NCI-H2196 treated with DMSO at 0.1 percent for 48 hours (cell line): ENCODE measurements around the gene SFMBT1.
A peak's percentile ranks its signal among the peaks of the same experiment; 100 is the strongest.
"Not testable (repeated sequence)": the region's sequence is repeated elsewhere in the genome, so short reads cannot be mapped to it uniquely, and the experiment has no call there.

ENCODE experiments used
- DNase-seq: peaks from one replicate; lab custom pipeline; 2025; ENCODE audit not compliant: unreplicated experiment; lab: John Stamatoyannopoulos, UW

SFMBT1 gene

DNA sequence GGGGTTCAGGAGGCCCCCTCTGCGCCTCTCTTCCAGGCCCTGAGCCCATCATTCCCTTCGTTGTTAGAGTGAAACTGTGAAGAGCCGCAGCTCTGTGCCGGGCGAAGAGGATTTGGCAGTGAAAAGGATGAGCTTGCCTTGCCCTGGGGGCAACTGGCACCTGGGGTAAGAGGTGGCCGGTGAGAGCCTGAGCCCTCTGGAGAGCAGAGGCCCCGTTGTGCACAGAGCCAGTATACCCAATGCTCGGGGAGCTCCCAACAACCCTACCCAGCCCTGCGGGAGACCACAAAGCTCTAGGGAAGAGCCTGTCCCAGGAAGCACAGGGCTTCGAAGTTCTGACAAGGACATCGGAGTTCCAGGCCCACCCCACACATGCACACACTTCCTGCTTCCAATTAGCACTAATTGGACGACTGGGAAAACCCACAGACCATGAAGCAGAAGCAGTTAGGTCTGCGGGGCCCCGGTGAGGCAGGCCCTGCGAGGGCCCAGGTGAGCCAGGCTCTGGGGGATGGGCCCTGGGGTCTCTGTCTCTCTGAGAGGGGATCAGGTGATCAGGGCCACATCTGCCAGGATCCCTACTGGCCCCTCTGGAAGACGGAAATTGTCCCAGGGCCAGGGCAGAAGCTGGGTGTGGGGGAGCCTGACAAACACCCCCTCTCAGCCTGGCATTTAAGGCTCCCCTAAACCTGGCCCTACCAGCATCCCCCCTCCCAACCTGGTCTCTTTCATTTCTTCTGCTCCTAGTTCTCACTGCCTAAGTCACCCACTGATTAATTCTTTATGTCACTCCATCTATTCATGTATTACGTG, 27.9 kb upstream of the SFMBT1 start:
- no peak for DNase-seq

DNA sequence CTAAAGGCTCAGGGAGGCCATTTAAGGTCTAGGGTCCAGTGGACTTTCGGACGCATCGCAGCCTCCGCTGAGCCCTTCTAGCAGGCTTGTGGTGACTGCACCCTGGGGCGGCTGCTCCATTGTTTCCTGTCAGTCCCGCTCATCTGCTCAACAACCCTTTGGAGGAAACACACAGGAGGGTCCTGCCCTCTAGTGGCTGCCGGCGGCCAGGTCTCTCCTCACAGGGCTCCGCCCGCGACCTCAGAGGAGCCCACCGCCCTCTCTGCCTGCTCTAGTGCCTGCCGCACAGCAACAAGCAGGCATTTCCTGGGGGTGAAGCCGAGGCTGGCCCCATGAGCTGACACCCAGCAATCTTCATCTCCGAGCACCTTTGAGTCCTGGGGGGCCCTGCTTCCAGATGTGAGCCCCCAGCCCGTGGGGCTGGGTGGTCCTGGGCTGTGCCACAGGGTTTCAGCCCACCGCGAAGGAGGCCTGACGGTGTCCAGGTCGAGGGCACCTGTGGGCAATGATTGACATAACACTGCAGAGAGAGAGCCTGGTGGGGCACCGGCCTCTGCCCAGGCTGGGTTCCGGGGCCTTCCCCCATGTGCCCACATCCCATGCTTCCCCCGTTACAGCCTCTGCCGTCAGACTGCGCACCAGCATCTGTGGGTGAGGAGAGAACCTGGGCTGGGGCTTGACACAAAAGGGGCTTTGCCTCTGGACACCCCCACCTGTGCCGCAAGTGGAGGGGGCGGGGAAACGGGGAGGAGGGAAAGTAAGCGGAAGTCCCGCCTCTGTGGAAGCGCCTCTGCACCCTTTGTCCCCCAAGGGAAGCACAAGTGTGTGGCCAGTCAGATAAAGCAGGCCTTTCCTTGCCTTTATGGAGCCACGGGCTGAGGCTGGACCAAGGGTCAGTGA, 27.0 kb upstream of the SFMBT1 start:
- DNase-seq = peak; percentile 23

DNA sequence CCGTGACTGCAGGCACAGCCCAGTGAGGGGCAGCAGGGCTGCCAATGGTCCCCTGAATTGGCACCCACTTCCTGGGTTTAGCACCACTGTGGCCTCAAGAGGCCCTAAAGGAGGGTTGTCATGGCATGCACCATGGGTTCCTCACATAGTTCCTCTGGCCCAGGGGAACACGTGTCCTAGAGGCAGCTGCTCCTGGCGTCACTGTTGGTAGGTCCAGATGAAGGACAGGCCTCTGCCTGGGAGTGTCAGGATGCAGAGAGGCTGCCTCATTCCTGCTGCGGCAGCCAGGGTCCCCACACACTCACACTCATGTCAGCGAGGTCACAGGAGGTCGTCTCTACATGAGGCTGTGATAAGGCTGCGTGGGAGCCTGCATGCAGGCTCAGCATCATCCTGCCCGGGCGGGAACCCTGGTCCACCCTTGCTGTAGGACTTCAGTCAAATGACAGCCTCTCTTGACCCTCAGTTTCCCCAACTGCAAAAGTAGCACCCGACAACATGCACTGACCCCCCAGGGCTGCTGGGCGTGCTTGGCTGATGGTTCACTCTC, 26.1 kb upstream of the SFMBT1 start:
- DNase-seq = no peak

DNA sequence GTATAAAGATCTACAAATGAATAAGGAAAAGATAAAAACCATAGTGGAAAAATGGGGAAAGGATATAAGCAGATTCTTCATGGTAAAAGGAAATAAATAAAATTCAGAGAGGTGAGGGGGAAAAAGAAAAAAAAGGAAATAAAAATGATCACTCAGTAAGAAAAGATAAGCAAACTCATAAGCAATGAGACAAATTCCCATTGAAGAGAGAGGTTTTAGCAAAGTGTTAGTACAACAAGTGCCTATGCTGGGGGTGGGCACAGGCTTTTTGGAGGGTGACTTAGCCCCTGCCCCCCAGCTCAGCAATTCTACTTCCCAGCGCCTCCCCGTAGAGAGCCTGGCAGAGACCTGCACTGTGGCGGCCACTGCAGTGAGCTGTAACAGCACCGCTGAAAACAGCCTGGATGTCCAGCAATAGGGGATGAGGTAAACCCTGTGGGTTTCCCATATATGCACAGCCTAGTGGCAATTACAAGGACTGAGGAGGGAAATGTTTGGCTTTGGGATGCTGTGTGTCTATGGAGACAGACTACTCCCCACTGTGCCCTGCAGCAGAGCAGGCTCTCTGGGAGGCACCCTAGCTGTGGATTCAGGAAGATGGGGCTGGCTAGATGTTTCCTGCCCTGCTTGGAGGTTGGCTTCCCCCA, 23.7 kb upstream of the SFMBT1 start:
- no peak for DNase-seq

DNA sequence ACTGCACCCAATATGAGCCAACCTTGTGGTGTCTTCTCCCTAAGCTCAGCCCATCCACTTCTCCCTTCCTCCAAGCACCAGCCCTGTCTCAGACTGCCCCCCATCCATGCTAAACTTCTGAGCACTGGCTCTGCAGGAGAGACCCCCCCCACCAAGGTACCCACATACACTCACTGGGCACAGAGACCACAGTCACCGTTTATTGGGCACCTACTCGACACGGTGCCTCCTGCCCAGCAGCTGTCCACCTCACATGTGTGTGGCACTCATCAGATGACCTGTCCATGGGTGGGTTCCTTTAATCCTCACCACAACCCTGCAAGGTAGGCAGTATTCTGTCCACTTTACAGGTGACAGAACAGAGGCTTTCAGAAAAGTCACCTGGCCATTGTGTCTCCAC, 22.3 kb upstream of the SFMBT1 start:
- no peak for DNase-seq

DNA sequence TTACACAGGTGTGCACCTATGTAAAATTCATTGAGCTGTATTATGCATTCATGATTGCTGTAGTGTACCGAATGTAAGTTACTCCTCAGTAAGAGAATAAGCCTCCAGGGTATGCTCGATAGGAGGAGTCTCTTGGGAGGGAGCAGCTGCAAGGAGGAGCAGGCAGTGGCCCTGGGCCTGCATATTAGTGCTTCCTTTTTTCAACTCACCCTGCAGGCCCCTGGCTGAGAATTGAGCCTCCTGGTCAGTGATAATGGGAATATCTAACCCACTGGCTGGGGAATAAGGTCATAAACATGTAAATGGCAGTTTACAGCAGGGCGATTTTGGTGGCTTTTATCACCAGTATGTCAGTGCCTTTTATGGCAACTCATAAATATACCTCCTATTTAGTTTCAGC, 21.7 kb upstream of the SFMBT1 start:
- no peak for DNase-seq

DNA sequence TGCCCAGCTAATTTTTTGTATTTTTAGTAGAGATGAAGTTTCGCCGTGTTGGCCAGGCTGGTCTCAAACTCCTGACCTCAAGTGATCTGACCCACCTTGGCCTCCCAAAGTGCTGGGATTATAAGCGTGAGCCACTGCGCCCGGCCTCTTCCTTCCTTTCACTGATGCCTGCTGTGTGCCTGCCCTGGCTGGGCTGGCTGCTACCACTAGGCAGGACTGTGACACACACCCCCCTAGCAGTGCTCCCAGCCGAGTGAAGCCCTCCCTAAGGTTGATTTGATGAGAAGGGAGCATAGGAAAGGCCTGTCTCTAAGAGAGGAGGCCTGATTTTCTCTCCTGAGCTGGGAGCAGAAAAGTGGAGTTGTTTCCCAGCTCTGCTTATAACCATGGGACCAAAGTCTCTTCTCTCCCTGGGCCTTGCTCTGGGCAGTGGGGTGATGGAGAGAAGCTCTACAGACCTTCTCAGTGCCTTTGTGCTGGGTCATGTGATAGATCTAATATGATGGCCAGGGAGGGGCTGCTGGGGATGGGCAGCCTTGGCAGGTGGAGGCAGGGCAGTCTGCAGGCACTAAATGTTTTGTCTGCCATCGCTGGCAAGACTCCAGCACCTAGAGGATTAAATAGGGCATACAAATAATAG, 20.1 kb upstream of the SFMBT1 start:
- DNase-seq = no peak

DNA sequence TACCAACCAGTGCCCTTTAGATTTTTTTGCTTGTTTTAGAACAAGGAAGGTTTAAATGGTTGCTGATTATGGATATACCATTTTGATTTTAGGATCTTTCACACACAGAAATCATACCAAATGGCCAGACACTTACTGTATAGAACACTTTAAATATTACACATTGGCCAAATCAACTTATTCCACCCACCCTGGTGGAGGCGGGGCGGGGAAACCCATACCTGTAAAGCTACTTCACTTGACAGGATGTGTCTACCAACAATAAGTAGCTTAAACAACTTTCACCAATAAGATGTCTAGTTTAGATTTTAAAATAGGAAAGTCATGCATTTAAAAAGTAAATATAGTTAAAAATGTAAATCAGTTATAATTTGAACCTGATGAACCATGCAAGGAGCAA, 17.0 kb upstream of the SFMBT1 start:
- DNase-seq = no peak

DNA sequence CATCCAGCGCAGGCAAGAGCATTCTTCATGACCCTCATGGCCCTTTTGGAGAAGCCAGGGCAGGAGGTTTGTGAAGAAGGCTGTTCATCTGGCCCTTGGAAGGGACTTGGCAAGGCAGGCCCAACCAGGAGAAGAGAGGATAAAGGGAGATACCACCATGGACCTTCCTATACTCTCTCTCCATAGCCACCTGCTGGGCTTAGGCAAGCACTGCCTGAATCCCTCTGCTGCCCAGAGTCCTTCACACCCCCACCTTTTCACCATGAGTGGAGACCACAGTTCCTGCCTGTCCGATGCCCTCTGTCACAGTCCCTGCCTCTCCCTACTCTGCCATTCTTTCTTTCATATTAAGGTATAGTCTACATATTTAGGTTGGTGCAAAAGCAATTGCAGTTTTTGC, 10.6 kb upstream of the SFMBT1 start:
- no peak for DNase-seq

DNA sequence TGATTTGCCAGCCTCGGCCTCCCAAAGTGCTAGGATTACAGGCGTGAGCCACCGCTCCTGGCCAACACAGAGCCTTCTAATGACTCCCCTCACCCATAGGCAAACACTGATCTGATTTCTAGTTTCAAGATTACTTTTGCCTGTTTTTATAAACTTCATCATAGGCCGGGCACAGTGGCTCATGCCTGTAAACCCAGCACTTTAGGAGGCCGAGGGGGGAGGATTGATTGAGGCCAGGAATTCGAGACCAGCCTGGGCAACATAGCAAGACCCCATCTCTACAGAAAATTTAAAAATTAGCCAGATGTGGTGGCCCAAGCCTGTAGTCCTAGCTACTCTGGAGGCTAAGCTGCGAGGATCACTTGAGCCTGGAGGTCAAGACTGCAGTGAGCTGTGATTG, 8.4 kb upstream of the SFMBT1 start:
- DNase-seq = not testable (repeated sequence)

DNA sequence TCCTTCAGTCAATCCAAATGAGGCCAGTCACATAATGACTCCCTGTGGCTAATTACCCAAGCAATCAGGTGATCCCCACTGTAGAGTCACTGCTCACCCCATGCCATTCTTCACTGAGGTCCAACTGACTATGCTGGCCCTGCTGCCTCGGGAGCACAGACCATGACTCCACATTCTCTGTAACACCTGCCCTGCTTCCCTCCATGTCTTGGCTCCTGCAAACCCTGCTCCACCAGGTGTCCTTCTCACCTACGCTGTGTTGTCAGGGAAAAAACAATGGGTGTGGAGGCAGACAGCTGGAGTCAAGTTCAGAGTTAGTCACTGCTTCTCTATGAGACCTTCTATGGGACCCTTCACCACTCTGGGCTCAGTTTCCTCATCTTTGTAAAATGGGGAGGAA, 6.1 kb upstream of the SFMBT1 start:
- DNase-seq = no peak

DNA sequence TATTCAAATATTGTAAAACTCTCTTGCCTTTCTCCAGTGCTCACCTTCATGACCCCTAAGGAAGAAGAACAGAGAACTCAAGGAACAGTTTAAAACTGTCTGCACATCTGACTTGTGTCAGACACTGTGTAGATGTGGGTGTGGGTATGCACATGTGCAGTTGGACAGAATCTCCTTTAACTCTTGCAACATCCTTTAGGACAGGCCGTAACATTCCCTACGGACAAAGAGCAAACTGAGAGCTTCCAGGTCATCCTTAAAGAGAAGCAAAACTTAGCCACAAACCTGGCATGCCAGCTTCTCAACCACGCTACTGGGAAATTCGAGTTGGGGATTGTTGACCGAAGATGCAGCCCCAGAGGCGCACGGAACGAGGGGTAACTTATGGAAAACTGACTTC, 4.1 kb upstream of the SFMBT1 start:
- DNase-seq = no peak

DNA sequence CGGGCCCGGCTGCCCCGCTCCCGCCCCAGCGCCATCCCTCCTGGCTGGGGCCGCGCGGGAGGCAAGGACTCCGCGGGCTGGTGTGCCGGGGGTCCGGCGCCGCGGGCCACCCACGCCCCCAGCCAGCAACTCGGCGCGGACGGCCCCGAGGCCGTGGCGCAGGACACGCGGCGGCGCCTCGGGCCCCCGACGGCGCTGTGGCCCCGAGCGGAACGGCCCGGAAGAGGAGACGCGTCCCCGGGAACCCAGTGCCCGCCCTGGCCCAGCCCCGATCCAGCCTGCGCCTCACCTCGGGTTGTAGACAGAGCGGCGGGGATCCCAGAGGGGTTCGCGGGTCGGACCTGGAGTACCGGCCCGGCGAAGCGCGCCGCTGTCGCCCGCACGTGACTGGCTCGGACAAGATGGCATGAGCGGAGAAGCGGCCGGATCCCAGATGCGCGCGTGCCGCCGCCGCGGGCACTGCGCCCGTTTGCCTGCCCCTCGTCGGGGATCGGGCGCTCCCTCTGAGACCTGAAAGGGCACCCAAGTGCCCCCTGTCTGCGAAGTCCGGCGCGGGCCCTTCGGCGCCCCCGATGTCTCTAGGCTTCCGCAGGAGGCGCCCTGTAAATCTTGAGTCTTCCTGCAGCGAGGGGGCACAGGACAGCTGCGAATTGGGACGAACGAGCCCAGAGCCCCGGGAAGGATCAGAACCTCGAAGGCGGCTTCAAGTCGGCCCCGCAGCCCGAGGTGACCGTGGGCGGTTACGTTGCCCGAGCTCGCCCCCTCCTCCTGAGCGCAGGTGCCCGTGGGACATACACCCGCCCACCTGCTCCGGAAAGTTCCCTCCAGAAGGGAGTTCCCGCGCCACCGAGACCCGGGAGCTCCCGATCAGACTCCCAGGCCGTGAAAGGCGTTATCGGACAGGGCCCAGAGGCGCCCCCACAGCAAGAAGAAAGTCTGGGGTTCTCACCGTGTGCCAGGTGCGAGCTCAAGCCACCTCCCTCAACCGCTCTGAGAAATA, 598 bp upstream of the SFMBT1 start:
- DNase-seq = no peak

DNA sequence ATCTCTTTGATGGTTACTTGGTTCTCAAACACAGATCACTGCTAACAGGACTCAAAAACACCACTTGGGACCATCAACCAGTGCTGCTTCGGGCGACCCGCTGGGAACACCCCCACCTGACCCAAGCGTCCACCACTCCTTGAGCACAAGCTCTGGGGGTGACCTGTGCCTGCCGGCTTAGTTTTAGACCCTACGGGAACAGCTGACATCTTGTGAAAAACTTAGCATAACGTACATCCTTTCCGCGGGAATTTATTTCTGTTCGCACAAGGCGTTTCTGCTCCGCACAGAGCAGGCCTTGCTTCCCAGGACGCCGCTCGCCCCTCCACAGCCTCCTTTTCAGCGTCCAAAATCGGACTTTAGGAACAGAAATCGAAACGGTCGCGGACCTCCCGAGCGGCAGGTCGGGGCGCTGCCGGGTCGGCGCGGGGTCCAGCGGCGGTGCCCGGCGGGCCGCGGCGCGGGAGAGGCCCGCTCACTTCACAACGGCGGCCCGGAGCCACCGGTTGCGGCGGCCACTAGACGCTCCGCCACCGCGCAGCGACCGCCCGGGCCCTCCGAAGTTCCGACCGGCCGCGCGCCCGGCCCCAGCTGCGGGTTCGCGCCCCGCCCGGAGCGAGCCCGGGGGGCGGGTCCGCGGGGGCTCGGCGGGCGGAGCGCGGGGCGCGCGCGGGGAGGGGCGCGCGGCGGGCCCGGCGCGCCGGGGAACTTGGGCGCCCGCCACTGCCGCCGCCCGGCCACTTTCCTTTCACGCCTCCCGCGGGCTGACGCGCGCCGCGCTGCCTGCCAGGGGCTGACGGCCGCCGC, 959 bp downstream of the SFMBT1 start:
- no peak for DNase-seq

DNA sequence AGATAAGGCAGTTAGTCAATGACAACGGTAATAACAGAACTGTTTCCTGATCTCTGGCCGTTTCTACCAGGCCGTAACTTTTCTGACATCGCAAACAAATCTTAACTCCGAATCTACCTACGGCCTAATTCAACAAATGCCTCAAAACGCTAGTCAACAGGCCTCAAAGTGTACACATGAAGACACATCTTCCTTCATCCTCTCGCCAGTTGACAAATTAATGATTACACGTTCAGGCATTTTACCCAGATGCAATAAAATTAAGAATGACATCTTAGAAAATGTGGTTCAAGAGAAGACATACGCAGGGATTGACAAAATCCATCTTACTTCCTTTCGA, 1.5 kb downstream of the SFMBT1 start:
- no peak for DNase-seq

DNA sequence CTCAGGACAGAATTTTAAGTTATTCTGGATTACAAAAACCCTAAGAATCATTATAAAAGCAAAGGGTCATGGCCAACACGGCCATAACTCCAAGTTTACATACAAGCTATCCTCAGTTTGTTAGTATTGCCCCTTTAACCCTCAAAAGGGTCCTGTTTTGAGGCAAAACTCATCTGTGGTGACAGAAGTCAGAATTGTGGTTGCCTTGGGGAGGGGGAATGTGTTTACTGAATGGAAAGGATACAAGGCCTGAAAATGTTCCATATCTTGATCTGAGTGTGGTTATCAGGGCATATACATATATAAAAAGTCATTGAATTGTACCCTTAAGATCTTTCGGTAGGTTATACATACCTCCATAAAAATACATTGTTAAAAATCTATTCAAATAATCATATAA, 2.1 kb downstream of the SFMBT1 start:
- no peak for DNase-seq

DNA sequence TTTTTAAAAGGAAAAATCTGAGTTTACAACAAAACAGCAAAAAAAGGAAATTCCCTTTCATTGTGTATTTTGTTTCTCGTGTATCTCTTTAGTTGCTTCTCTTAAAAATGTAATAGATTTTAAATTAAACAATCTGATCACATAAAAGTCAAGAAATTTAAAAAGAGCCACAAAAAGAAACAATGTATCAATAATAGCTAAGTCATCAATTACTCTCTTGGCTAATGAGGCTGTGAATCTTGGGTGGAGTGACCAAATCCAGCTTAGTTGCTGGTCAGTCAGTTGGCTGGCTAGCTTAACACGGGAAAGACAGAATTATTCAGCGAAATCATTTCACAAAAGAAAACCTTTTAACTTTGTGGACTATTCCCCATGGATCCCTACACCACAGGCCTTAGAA, 3.2 kb downstream of the SFMBT1 start:
- no peak for DNase-seq

DNA sequence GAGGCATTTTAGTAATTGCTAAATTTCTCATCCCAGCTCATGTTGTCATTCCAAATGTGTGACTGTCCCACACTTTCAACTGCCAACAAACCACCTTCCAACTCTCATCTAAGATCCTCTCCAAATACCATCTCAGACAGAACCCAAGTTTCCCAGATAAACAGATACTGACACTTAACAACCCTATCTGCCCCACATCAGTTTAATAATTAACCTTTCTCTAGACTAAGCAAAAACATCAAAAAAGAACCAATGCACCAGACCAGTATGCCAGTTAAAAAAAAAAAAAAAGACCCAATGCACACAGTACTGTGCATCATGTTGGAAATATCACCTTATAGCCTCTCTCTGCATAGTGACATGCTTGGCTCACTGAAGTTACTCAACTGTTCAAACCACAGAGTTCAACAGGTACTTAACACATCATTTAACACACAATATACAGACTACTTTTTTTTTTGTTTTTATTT, 5.5 kb downstream of the SFMBT1 start:
- no peak for DNase-seq

DNA sequence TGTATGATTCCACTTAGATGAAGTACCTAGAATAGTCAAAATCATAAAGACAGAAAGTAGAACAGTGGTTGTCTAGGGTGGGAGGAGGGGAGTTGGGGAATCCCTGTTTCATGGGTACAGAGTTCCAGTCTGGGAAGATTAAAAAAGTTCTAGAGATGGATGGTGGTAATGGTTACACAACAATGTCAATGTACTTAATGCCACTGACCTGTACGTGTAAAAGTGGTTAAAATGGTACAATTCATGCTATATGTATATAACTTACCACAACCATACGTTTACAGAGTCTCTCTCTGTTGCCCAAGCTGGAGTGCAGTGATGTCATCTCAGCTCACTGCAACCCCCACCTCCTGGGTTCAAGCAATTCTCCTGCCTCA, 6.5 kb downstream of the SFMBT1 start:
- no peak for DNase-seq
